KBM-7 (cell line): ENCODE results near the gene FHIT.

Experiments
- DNase-seq: peaks from one replicate; pipeline ENCODE4 v3.0.0-alpha.2; 2015
- in situ Hi-C: fragments of 300-500 bp; cut with MboI; formaldehyde crosslinking; loops from 2 replicates; pipeline ENCODE4 v1.14.3; 2020; ENCODE audit warnings: low sequenced_read_pairs, low pct_unique_long_range_greater_than_20kb, mixed read lengths

FHIT gene

GRCh38 chr3:60643831-60644230 lies 607.4 kb downstream of the FHIT start:
- in situ Hi-C loops: no loop called here

GRCh38 chr3:60641354-60641753 lies 609.9 kb downstream of the FHIT start:
- DNase-seq: no peak
- in situ Hi-C loops: no loop called here

More at GRCh38 chr3:60643831-60644230, 607.4 kb downstream of the FHIT start:
- DNase-seq: no peak

GRCh38 chr3:60636846-60637245 lies 614.4 kb downstream of the FHIT start:
- no peak for DNase-seq
- in situ Hi-C loops: no loop called here

GRCh38 chr3:60633644-60634043 lies 617.6 kb downstream of the FHIT start:
- in situ Hi-C loops: no loop called here
- DNase-seq: no peak

GRCh38 chr3:60631509-60631908 lies 619.7 kb downstream of the FHIT start:
- DNase-seq: no peak
- in situ Hi-C loops: no loop called here

GRCh38 chr3:60630953-60631352 lies 620.3 kb downstream of the FHIT start:
- no peak for DNase-seq
- in situ Hi-C loops: no loop called here

- no peak for DNase-seq
- in situ Hi-C loops: no loop called here
These were observed 621.4 kb downstream of the FHIT start for GRCh38 chr3:60629816-60630215.

- no peak for DNase-seq
- in situ Hi-C loops: no loop called here
These were observed 628.9 kb downstream of the FHIT start for GRCh38 chr3:60622349-60622748.

- in situ Hi-C loops: no loop called here
These were observed 634.1 kb downstream of the FHIT start for GRCh38 chr3:60617188-60617587.

GRCh38 chr3:60613769-60614303 lies 637.4 kb downstream of the FHIT start:
- in situ Hi-C loops: no loop called here
- no peak for DNase-seq

More at GRCh38 chr3:60617188-60617587, 634.1 kb downstream of the FHIT start:
- DNase-seq: no peak

- in situ Hi-C loops: no loop called here
These were observed 640.7 kb downstream of the FHIT start for GRCh38 chr3:60610441-60611112.

GRCh38 chr3:60609446-60609845 lies 641.8 kb downstream of the FHIT start:
- no peak for DNase-seq
- in situ Hi-C loops: no loop called here

More at GRCh38 chr3:60610441-60611112, 640.7 kb downstream of the FHIT start:
- no peak for DNase-seq

GRCh38 chr3:60603860-60604259 lies 647.4 kb downstream of the FHIT start:
- in situ Hi-C loops: no loop called here
- DNase-seq: no peak

GRCh38 chr3:60600848-60601247 lies 650.4 kb downstream of the FHIT start:
- DNase-seq: no peak
- in situ Hi-C loops: no loop called here

- DNase-seq: no peak
- in situ Hi-C loops: no loop called here
These were observed 651.7 kb downstream of the FHIT start for GRCh38 chr3:60599586-60599985.

GRCh38 chr3:60598671-60599070 lies 652.6 kb downstream of the FHIT start:
- in situ Hi-C loops: no loop called here

GRCh38 chr3:60594025-60594424 lies 657.2 kb downstream of the FHIT start:
- in situ Hi-C loops: no loop called here
- no peak for DNase-seq

More at GRCh38 chr3:60598671-60599070, 652.6 kb downstream of the FHIT start:
- DNase-seq: no peak

GRCh38 chr3:60591267-60591666 lies 660.0 kb downstream of the FHIT start:
- in situ Hi-C loops: no loop called here
- DNase-seq: no peak

GRCh38 chr3:60588806-60589205 lies 662.4 kb downstream of the FHIT start:
- in situ Hi-C loops: no loop called here
- no peak for DNase-seq

- in situ Hi-C loops: no loop called here
These were observed 665.3 kb downstream of the FHIT start for GRCh38 chr3:60585918-60586317.

GRCh38 chr3:60584250-60584649 lies 667.0 kb downstream of the FHIT start:
- in situ Hi-C loops: no loop called here
- no peak for DNase-seq

More at GRCh38 chr3:60585918-60586317, 665.3 kb downstream of the FHIT start:
- no peak for DNase-seq
